GM23338 (cell line): ENCODE measurements around the gene RAPGEF5. TPM values are rescaled to one million over a fixed set of nuclear protein-coding genes. Genes with fewer than 3 reads are reported as not detected.

Source experiments
- ATAC-seq: fragments of 200-7000 bp; cut with Tn5 transposase; 3 replicates; pipeline ENCODE4 v1.9.1; 2020
- DNase-seq: peaks from one replicate; pipeline ENCODE4 v3.0.0-alpha.2; 2015; ENCODE audit warnings: low spot score
- H2AFZ ChIP-seq: fragments of 200-600 bp; sonication (generic); 2 replicates; pipeline ENCODE4 v1.8.0; 2016; ENCODE audit warnings: antibody characterized with exemption, mild to moderate bottlenecking, moderate library complexity
- H3F3A ChIP-seq: fragments of 200-600 bp; sonication (generic); replicated peaks from 2 replicates; pipeline ENCODE4 v1.8.0; 2017; ENCODE audit warnings: antibody characterized with exemption, mixed run types, low read depth
- H3K27ac ChIP-seq: fragments of 200-600 bp; sonication (generic); 2 replicates; pipeline ENCODE4 v1.6.1; 2016; ENCODE audit warnings: low read depth
- H3K27me3 ChIP-seq: fragments of 200-600 bp; sonication (generic); 2 replicates; pipeline ENCODE4 v1.8.0; 2016; ENCODE audit warnings: mild to moderate bottlenecking, mixed run types, moderate library complexity; ENCODE audit not compliant: insufficient read depth
- H3K36me3 ChIP-seq: fragments of 200-600 bp; sonication (generic); 2 replicates; pipeline ENCODE4 v1.8.0; 2016; ENCODE audit warnings: mild to moderate bottlenecking; ENCODE audit not compliant: insufficient read depth
- H3K4me1 ChIP-seq: fragments of 200-600 bp; sonication (generic); 2 replicates; pipeline ENCODE4 v1.8.0; 2016; ENCODE audit warnings: mild to moderate bottlenecking, moderate library complexity; ENCODE audit not compliant: insufficient read depth
- H3K4me2 ChIP-seq: fragments of 200-600 bp; sonication (generic); 2 replicates; pipeline ENCODE4 v1.7.1; 2017; ENCODE audit warnings: mixed run types
- H3K4me3 ChIP-seq: fragments of 200-600 bp; sonication (generic); 2 replicates; pipeline ENCODE4 v1.6.1; 2016; ENCODE audit warnings: mixed run types
- H3K79me2 ChIP-seq: fragments of 200-600 bp; sonication (generic); replicated peaks from 2 replicates; pipeline ENCODE4 v1.8.0; 2017; ENCODE audit warnings: mild to moderate bottlenecking; ENCODE audit not compliant: insufficient read depth
- H3K9me2 ChIP-seq: fragments of 200-600 bp; sonication (generic); 2 replicates; pipeline ENCODE4 v1.8.0; 2017; ENCODE audit not compliant: insufficient read depth
- H4K20me1 ChIP-seq: fragments of 200-600 bp; sonication (generic); replicated peaks from 2 replicates; pipeline ENCODE4 v1.8.0; 2017; ENCODE audit warnings: mild to moderate bottlenecking; ENCODE audit not compliant: insufficient read depth
- H3K27ac Mint-ChIP-seq: 2 replicates; pipeline ENCODE4 v1.8.0; 2020; ENCODE audit warnings: inconsistent platforms, mild to moderate bottlenecking, moderate library complexity, mixed read lengths
- H3K27me3 Mint-ChIP-seq: 3 replicates; pipeline ENCODE4 v1.8.0; 2022; ENCODE audit warnings: low read depth, mild to moderate bottlenecking, moderate library complexity, mixed read lengths, inconsistent platforms; ENCODE audit not compliant: insufficient read depth, poor library complexity
- H3K36me3 Mint-ChIP-seq: 3 replicates; pipeline ENCODE4 v1.8.0; 2021; ENCODE audit warnings: low read depth, mild to moderate bottlenecking, inconsistent platforms, moderate library complexity, mixed read lengths
- H3K4me1 Mint-ChIP-seq: 3 replicates; pipeline ENCODE4 v1.8.0; 2020; ENCODE audit warnings: mild to moderate bottlenecking, inconsistent platforms, mixed read lengths
- H3K4me3 Mint-ChIP-seq: 3 replicates; pipeline ENCODE4 v1.8.0; 2021; ENCODE audit warnings: moderate library complexity, mild to moderate bottlenecking, inconsistent platforms, mixed read lengths
- H3K9me3 Mint-ChIP-seq: 3 replicates; pipeline ENCODE4 v1.8.0; 2020; ENCODE audit warnings: moderate library complexity, mild to moderate bottlenecking, inconsistent platforms, mixed read lengths
- CREB1 ChIP-seq: fragments of 250-450 bp; sonication (Bioruptor Pico); IDR thresholded peaks from 2 replicates; pipeline ENCODE4 v1.5.0; 2020; ENCODE audit warnings: low read depth, mild to moderate bottlenecking, moderate library complexity
- CTCF ChIP-seq, 2 experiments: fragments of 200-600 bp in 1 of 2; sonication (generic) in 1 of 2; conservative IDR thresholded peaks; 2 replicates each; pipeline versions ENCODE4 v1.5.1 to v1.6.1; 2016 to 2017; ENCODE audit warnings: antibody characterized with exemption in 2 of 2, low read depth in 2 of 2, mild to moderate bottlenecking in 2 of 2, moderate library complexity in 1 of 2
- EZH2 ChIP-seq: fragments of 200-600 bp; sonication (generic); IDR thresholded peaks from one replicate; pipeline ENCODE4 v1.8.0; 2017; ENCODE audit warnings: antibody characterized with exemption, mild to moderate bottlenecking, low read depth; ENCODE audit not compliant: unreplicated experiment
- EZH2phosphoT487 ChIP-seq: fragments of 200-600 bp; sonication (generic); IDR thresholded peaks from one replicate; pipeline ENCODE4 v1.8.1; 2018; ENCODE audit warnings: antibody characterized with exemption; ENCODE audit not compliant: unreplicated experiment
- JUNB ChIP-seq: IDR thresholded peaks from one replicate; pipeline ENCODE4 v1.6.1; 2016; ENCODE audit warnings: antibody characterized with exemption; ENCODE audit not compliant: unreplicated experiment
- NANOG ChIP-seq: IDR thresholded peaks from 2 replicates; pipeline ENCODE4 v1.6.1; 2016; ENCODE audit warnings: antibody characterized with exemption, borderline replicate concordance
- POLR2AphosphoS5 ChIP-seq: IDR thresholded peaks from 2 replicates; pipeline ENCODE4 v1.6.1; 2016; ENCODE audit warnings: antibody characterized with exemption, low read depth
- STAT1 ChIP-seq: IDR thresholded peaks from one replicate; pipeline ENCODE4 v1.6.1; 2016; ENCODE audit warnings: antibody characterized with exemption; ENCODE audit not compliant: unreplicated experiment
- ZNF114 ChIP-seq: fragments of 250-450 bp; sonication (Bioruptor Pico); IDR thresholded peaks from 2 replicates; pipeline ENCODE4 v1.5.0; 2020; ENCODE audit warnings: mild to moderate bottlenecking, moderate library complexity
- ZNF331 ChIP-seq: fragments of 250-450 bp; sonication (Bioruptor Pico); IDR thresholded peaks from 2 replicates; pipeline ENCODE4 v1.5.0; 2020; ENCODE audit warnings: low read depth, mild to moderate bottlenecking, moderate library complexity
- long read RNA-seq: library from polyadenylated mRNA; unstranded; transcript quantifications from one replicate; pipeline ENCODE4 v2.0.0, GENCODE V29; 2020; ENCODE audit not compliant: unreplicated experiment
- polyA plus RNA-seq: library from polyadenylated mRNA; unstranded; fragments of >200 nt; fragmentation: Nextera tagmentation; extraction: Ambion mirVana; gene quantifications from 2 replicates; pipeline ENCODE4 v1.2.1, GENCODE V29; 2016
- total RNA-seq: library from RNA; depleted of rRNA; stranded (reverse); fragments of >200 nt; shearing (Covaris generic); gene quantifications from 2 replicates; pipeline ENCODE4 v1.2.3, GENCODE V29; 2014; rRNA removed
- TF ChIP-seq, protein P1 (sequence below): IDR thresholded peaks from one replicate; pipeline ENCODE4 v1.6.1; 2018; ENCODE audit warnings: antibody characterized with exemption; ENCODE audit not compliant: unreplicated experiment
- TF ChIP-seq, protein P2 (sequence below): IDR thresholded peaks from 2 replicates; pipeline ENCODE4 v1.6.1; 2016; ENCODE audit warnings: antibody characterized with exemption

RAPGEF5 gene
- total RNA-seq (13.1 and 17.7 TPM in 2 replicates), polyA plus RNA-seq (6.3 and 7.1 TPM in 2 replicates)
- long read RNA-seq, partial matches to known transcripts = 1 of 2 reads
- long read RNA-seq, other reads (novel, unspliced or antisense) = 1 of 2 reads

- Histone ChIP-seq H3K27ac (no peak within 1 kb of the TSS), H4K20me1 (no peaks in the 10 kb centered on the region), H3K36me3 (no peaks in the 10 kb centered on the region), H3F3A (0 out of 2 replicates have a peak, but pooled peaks cover 6% of the 10 kb centered on the region), H3K4me1 (peaks cover 9% of the 10 kb centered on the region), H3K4me2 (peak within 1 kb of the TSS; percentile 90), H3K4me3 (peak within 1 kb of the TSS; percentile 68), H3K79me2 (peaks cover 39% of the 10 kb centered on the region), H3K27me3 (peaks cover 17% of the 10 kb centered on the region), H2AFZ (peak within 1 kb of the TSS; percentile 99), H3K9me2 (peaks cover 9% of the 10 kb centered on the region; the same call in 1 of the 2 replicates)
- ATAC-seq (peak; percentile 80), DNase-seq (peak; percentile 68)
- peak within 1 kb of the TSS; percentile 81 for H3K4me3 Mint-ChIP-seq
- H3K4me1 Mint-ChIP-seq = peaks cover 25% of the 10 kb centered on the region
- H3K36me3 Mint-ChIP-seq = peaks cover 29% of the 10 kb centered on the region
- H3K27ac Mint-ChIP-seq = no peak within 1 kb of the TSS
- no peak for TF ChIP-seq CREB1 (CRISPR knock-in tag)
- TF ChIP-seq CTCF (conservative IDR thresholded peaks at IDR 0.05; ENCODE audit: low read depth in 2 of 2) = no peak
- no peak for TF ChIP-seq ZNF114 (CRISPR knock-in tag)
- 0 out of 2 replicates have a peak, but pooled peaks have one; percentile 25 for TF ChIP-seq POLR2AphosphoS5
- H3K9me3 Mint-ChIP-seq = peaks cover 14% of the 10 kb centered on the region; the same call in 2 of the 3 replicates
- peaks cover 14% of the 10 kb centered on the region for H3K27me3 Mint-ChIP-seq
Measured at GRCh38 chr7:22356701-22357310, at the start of gene RAPGEF5. RAPGEF5 (minus strand) TSS chr7:22357154; CDS start chr7:22357060, 94 bp downstream.

DNA sequence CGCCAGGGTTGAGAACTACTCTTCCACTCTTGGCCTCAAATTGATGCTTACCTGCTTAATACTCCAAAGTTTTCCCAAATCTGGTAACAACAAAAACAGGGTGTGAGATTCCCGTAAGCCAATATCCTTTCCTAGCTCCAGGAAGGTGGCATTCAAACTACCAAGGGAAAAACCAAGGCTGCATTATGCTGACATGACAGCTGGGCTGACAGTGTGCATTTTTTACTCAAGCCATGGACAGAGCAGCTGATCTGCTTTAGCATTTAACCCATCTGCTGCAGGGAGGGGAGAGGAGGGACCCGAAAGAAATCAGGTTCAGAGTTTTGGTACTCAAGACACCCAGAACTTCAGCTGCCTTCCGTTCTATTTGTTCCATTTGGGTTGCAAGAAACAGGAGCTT, 49.8 kb upstream of the RAPGEF5 start:
- Mint-ChIP-seq H3K4me1 (peaks cover 4% of the 10 kb centered on the region), H3K27ac (no peak overlapping the region), H3K27me3 (peaks cover 2% of the 10 kb centered on the region), H3K36me3 (no peaks in the 10 kb centered on the region), H3K9me3 (no peaks in the 10 kb centered on the region), H3K4me3 (no peak overlapping the region)
- Histone ChIP-seq H3K79me2 (no peaks in the 10 kb centered on the region), H3F3A (no peaks in the 10 kb centered on the region), H3K9me2 (0 out of 2 replicates have a peak, but pooled peaks cover 12% of the 10 kb centered on the region), H3K4me1 (peaks cover 3% of the 10 kb centered on the region; the same call in 1 of the 2 replicates), H3K27ac (no peak overlapping the region), H3K27me3 (no peaks in the 10 kb centered on the region), H3K36me3 (no peaks in the 10 kb centered on the region), H4K20me1 (no peaks in the 10 kb centered on the region), H3K4me3 (no peak overlapping the region), H3K4me2 (no peak overlapping the region), H2AFZ (no peak overlapping the region)
- ATAC-seq (no peak), DNase-seq (no peak)
- TF ChIP-seq, protein P1, sequence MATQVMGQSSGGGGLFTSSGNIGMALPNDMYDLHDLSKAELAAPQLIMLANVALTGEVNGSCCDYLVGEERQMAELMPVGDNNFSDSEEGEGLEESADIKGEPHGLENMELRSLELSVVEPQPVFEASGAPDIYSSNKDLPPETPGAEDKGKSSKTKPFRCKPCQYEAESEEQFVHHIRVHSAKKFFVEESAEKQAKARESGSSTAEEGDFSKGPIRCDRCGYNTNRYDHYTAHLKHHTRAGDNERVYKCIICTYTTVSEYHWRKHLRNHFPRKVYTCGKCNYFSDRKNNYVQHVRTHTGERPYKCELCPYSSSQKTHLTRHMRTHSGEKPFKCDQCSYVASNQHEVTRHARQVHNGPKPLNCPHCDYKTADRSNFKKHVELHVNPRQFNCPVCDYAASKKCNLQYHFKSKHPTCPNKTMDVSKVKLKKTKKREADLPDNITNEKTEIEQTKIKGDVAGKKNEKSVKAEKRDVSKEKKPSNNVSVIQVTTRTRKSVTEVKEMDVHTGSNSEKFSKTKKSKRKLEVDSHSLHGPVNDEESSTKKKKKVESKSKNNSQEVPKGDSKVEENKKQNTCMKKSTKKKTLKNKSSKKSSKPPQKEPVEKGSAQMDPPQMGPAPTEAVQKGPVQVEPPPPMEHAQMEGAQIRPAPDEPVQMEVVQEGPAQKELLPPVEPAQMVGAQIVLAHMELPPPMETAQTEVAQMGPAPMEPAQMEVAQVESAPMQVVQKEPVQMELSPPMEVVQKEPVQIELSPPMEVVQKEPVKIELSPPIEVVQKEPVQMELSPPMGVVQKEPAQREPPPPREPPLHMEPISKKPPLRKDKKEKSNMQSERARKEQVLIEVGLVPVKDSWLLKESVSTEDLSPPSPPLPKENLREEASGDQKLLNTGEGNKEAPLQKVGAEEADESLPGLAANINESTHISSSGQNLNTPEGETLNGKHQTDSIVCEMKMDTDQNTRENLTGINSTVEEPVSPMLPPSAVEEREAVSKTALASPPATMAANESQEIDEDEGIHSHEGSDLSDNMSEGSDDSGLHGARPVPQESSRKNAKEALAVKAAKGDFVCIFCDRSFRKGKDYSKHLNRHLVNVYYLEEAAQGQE = no peak
- TF ChIP-seq EZH2 (no peak), CTCF (conservative IDR thresholded peaks at IDR 0.05; ENCODE audit: low read depth in 2 of 2) (no peak), JUNB (no peak), ZNF114 (CRISPR knock-in tag) (no peak), ZNF331 (CRISPR knock-in tag) (no peak), NANOG (no peak), EZH2phosphoT487 (no peak), STAT1 (no peak)
- TF ChIP-seq, protein P2, sequence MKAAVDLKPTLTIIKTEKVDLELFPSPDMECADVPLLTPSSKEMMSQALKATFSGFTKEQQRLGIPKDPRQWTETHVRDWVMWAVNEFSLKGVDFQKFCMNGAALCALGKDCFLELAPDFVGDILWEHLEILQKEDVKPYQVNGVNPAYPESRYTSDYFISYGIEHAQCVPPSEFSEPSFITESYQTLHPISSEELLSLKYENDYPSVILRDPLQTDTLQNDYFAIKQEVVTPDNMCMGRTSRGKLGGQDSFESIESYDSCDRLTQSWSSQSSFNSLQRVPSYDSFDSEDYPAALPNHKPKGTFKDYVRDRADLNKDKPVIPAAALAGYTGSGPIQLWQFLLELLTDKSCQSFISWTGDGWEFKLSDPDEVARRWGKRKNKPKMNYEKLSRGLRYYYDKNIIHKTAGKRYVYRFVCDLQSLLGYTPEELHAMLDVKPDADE = no peak
